OCI-LY1 (cell line): ENCODE data around the gene PPP6R1.

ENCODE experiments used
- H2AFZ ChIP-seq: fragments of 200-600 bp; sonication (generic), shearing (Covaris generic); 2 replicates; pipeline ENCODE4 v1.6.0; 2014; ENCODE audit warnings: antibody characterized with exemption, mild to moderate bottlenecking, low read length
- H3F3A ChIP-seq: fragments of 200-600 bp; sonication (generic), shearing (Covaris generic); 2 replicates; pipeline ENCODE4 v1.6.0; 2014; ENCODE audit warnings: mild to moderate bottlenecking, antibody characterized with exemption, low read length, moderate library complexity; ENCODE audit not compliant: insufficient read depth
- H3K27ac ChIP-seq: fragments of 200-600 bp; sonication (generic); 2 replicates; pipeline ENCODE4 v1.5.1; 2014; ENCODE audit warnings: low read length, mixed run types, mild to moderate bottlenecking, low read depth; ENCODE audit not compliant: poor library complexity, severe bottlenecking
- H3K27me3 ChIP-seq: fragments of 200-600 bp; sonication (generic); 2 replicates; pipeline ENCODE4 v1.6.0; 2014; ENCODE audit warnings: antibody characterized with exemption, mild to moderate bottlenecking, low read length, moderate library complexity; ENCODE audit not compliant: insufficient read depth
- H3K36me3 ChIP-seq: fragments of 200-600 bp; sonication (generic); 2 replicates; pipeline ENCODE4 v1.6.1; 2014; ENCODE audit warnings: mild to moderate bottlenecking, antibody characterized with exemption, low read length, moderate library complexity, mixed read lengths; ENCODE audit not compliant: insufficient read depth
- H3K4me1 ChIP-seq: fragments of 200-600 bp; sonication (generic); 2 replicates; pipeline ENCODE4 v1.5.1; 2014; ENCODE audit warnings: mild to moderate bottlenecking, low read length, moderate library complexity; ENCODE audit not compliant: insufficient read depth, severe bottlenecking
- H3K4me2 ChIP-seq: fragments of 200-600 bp; sonication (generic), shearing (Covaris generic); 2 replicates; pipeline ENCODE4 v1.6.1; 2014; ENCODE audit warnings: low read length
- H3K4me3 ChIP-seq: fragments of 200-600 bp; sonication (generic); 2 replicates; pipeline ENCODE4 v1.5.1; 2014; ENCODE audit warnings: low read length, low read depth, mild to moderate bottlenecking, mixed read lengths; ENCODE audit not compliant: poor library complexity, severe bottlenecking
- H3K79me2 ChIP-seq: fragments of 200-600 bp; shearing (Covaris generic); 2 replicates; pipeline ENCODE4 v1.6.1; 2016; ENCODE audit warnings: mixed run types, low read length, mixed read lengths; ENCODE audit not compliant: insufficient read depth
- H3K9ac ChIP-seq: fragments of 200-600 bp; sonication (generic), shearing (Covaris generic); 2 replicates; pipeline ENCODE4 v1.6.1; 2014; ENCODE audit warnings: mild to moderate bottlenecking, low read length, mixed read lengths
- H3K9me2 ChIP-seq: fragments of 200-600 bp; sonication (generic), shearing (Covaris generic); 2 replicates; pipeline ENCODE4 v1.6.1; 2014; ENCODE audit warnings: low read depth, mild to moderate bottlenecking, low read length, mixed read lengths
- H3K9me3 ChIP-seq: fragments of 200-600 bp; shearing (Covaris generic); 2 replicates; pipeline ENCODE4 v1.6.1; 2014; ENCODE audit warnings: low read length, mixed read lengths
- H4K20me1 ChIP-seq: fragments of 200-600 bp; sonication (generic), shearing (Covaris generic); 2 replicates; pipeline ENCODE4 v1.6.0; 2016; ENCODE audit warnings: mild to moderate bottlenecking, low read length; ENCODE audit not compliant: insufficient read depth
- CTCF ChIP-seq: fragments of 200-600 bp; sonication (generic), shearing (Covaris generic); IDR thresholded peaks from 2 replicates; pipeline ENCODE4 v1.5.1; 2017; ENCODE audit warnings: mild to moderate bottlenecking, antibody characterized with exemption, low read length, moderate library complexity, mixed read lengths
- EZH2 ChIP-seq: fragments of 200-600 bp; sonication (generic), shearing (Covaris generic); IDR thresholded peaks from 2 replicates; pipeline ENCODE4 v1.8.0; 2017; ENCODE audit warnings: borderline replicate concordance, mixed run types, mild to moderate bottlenecking, antibody characterized with exemption, low read length, moderate library complexity, mixed read lengths

PPP6R1 gene

DNA sequence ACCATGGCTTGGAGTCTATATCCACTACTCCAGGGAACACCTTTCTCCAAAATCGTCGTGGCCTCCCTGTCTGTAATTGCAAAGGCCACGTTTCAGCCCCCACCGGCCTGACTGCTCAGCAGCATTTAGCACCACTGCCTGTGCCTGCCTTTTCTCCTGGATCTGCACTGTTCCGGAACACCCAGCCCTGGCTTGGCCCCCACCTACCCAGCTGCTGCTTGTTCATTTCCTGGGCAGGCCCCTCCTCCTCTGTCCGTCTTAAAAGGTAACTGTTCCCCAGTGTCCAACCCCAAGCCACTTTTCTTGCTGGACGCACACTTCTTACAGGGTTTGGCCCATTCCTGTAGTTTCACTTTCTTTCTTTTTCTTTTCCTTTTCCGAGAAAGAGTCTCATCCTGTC, 70.2 kb downstream of the PPP6R1 start:
- no peaks in the 10 kb centered on the region for H3K9me2 ChIP-seq
- H3K4me1 ChIP-seq, result no peaks in the 10 kb centered on the region
- H3K4me3 ChIP-seq, result no peak overlapping the region
- no peaks in the 10 kb centered on the region for H3F3A ChIP-seq
- H3K9me3 ChIP-seq, result no peaks in the 10 kb centered on the region
- no peak overlapping the region for H3K27ac ChIP-seq
- H4K20me1 ChIP-seq, result no peaks in the 10 kb centered on the region
- H2AFZ ChIP-seq, result no peak overlapping the region
- H3K9ac ChIP-seq, result no peak overlapping the region
- no peak overlapping the region for H3K4me2 ChIP-seq
- H3K79me2 ChIP-seq, result no peaks in the 10 kb centered on the region
- H3K36me3 ChIP-seq, result no peaks in the 10 kb centered on the region
- no peak for TF ChIP-seq CTCF
- no peaks in the 10 kb centered on the region; the same call in 1 of the 2 replicates for H3K27me3 ChIP-seq

DNA sequence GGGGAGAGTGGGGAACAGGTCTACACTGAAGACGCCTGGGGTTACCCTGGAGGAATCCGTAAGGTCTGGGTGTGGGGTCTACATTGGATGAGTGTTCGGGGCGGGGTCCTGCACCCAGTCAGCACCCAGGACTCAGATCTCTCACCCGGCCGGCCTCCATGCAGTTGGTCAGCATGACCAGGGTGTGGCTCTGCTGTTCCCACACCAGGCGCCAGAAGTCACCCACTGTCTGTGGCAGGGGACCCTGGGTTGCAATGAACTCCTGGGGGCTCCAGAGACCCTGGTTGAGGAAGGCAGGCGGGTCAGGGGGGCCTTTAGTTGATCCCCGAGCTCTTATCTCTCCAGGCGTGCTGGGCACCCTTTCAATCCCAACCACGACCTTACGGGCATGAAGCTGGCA, 72.7 kb downstream of the PPP6R1 start:
- H3K9me3 ChIP-seq, result no peaks in the 10 kb centered on the region
- H2AFZ ChIP-seq, result no peak overlapping the region
- no peaks in the 10 kb centered on the region; the same call in 1 of the 2 replicates for H3K27me3 ChIP-seq
- no peaks in the 10 kb centered on the region for H3K79me2 ChIP-seq
- no peaks in the 10 kb centered on the region for H3K36me3 ChIP-seq
- no peaks in the 10 kb centered on the region for H3K9me2 ChIP-seq
- no peak overlapping the region for H3K4me3 ChIP-seq
- H3K4me2 ChIP-seq, result no peak overlapping the region
- no peak overlapping the region for H3K9ac ChIP-seq
- no peaks in the 10 kb centered on the region for H4K20me1 ChIP-seq
- no peaks in the 10 kb centered on the region for H3K4me1 ChIP-seq
- H3K27ac ChIP-seq, result no peak overlapping the region
- no peak for TF ChIP-seq CTCF
- no peak for TF ChIP-seq EZH2
- no peaks in the 10 kb centered on the region for H3F3A ChIP-seq

DNA sequence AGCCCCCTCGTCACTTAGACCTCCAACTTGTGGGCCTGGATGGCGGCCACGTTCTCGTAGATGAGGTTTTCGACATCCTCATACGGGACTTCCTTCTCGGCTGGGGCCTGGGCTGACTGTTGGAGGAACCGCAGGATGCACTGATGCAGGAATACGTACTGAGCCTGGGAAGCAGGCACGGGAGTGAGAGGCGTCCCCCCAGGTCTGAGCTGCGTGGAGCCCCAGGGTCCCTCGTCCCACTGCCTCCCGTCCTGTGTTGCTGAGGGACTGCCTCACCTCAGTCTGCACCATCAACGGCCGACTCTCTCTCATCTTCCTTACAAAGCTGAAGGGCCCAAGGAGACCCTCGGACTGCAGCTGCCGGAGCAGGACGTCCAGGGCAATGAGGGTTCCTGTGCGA, 77.1 kb downstream of the PPP6R1 start:
- no peaks in the 10 kb centered on the region for H3K9me2 ChIP-seq
- no peak overlapping the region for H3K4me2 ChIP-seq
- H4K20me1 ChIP-seq, result no peaks in the 10 kb centered on the region
- H2AFZ ChIP-seq, result no peak overlapping the region
- no peaks in the 10 kb centered on the region; the same call in 1 of the 2 replicates for H3K27me3 ChIP-seq
- H3K9me3 ChIP-seq, result no peaks in the 10 kb centered on the region
- H3F3A ChIP-seq, result no peaks in the 10 kb centered on the region
- H3K27ac ChIP-seq, result no peak overlapping the region
- no peaks in the 10 kb centered on the region for H3K79me2 ChIP-seq
- no peak overlapping the region for H3K4me3 ChIP-seq
- peaks cover 16% of the 10 kb centered on the region for H3K4me1 ChIP-seq
- H3K9ac ChIP-seq, result no peak overlapping the region
- no peak for TF ChIP-seq CTCF
- H3K36me3 ChIP-seq, result no peaks in the 10 kb centered on the region
